VCaP (cell line): ENCODE data around the gene LMBR1.
"Not testable (repeated sequence)": the region's sequence is repeated elsewhere in the genome, so short reads cannot be mapped to it uniquely, and the experiment has no call there.

ENCODE experiments used
- H3K27ac ChIP-seq: fragments of 450-650 bp; 2 replicates; pipeline ENCODE4 v1.5.1; 2017
- TF ChIP-seq, protein P1 (sequence below): fragments of 450-650 bp; conservative IDR thresholded peaks from 2 replicates; pipeline ENCODE4 v1.5.1; 2017; ENCODE audit warnings: mild to moderate bottlenecking, moderate library complexity

The LMBR1 gene

DNA sequence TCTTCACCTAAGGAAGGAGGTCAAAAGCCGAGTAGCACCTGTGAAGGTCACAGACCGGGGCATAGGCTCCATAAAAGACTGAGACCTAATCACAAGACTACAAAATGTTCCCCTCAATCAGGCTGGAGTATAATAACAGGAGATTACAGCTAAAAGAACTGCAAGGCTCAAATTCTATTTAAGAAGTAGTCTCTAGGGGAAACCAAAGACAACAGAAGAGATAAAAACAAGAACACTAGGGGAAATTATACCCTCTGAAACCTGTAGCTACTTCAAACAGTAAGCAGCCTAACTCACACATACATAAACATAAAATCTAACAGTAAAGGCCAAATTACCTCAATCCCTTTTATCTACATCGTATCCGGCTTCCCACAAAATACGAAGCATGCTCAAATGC, 38.3 kb downstream of the LMBR1 start:
- H3K27ac ChIP-seq: no peak overlapping the region
- TF ChIP-seq, protein P1, sequence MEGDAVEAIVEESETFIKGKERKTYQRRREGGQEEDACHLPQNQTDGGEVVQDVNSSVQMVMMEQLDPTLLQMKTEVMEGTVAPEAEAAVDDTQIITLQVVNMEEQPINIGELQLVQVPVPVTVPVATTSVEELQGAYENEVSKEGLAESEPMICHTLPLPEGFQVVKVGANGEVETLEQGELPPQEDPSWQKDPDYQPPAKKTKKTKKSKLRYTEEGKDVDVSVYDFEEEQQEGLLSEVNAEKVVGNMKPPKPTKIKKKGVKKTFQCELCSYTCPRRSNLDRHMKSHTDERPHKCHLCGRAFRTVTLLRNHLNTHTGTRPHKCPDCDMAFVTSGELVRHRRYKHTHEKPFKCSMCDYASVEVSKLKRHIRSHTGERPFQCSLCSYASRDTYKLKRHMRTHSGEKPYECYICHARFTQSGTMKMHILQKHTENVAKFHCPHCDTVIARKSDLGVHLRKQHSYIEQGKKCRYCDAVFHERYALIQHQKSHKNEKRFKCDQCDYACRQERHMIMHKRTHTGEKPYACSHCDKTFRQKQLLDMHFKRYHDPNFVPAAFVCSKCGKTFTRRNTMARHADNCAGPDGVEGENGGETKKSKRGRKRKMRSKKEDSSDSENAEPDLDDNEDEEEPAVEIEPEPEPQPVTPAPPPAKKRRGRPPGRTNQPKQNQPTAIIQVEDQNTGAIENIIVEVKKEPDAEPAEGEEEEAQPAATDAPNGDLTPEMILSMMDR: no peak

DNA sequence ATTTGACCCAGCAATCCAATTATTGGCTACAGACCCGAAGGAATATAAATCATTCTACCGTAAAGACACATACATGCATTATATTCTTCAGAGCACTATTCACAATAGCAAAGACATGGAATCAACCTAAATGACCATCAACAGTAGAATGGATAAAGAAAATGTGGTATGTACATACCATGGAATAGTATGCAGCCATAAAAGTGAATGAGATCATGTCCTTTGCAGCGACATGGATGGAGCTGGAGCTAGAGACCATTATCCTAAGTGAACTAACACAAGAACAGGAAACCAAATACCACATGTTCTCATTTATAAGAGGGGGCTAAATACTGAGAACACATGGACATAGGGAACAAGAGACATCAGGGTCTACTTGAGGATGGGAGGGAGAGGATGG, 44.0 kb downstream of the LMBR1 start:
- TF ChIP-seq, protein P1: no peak
- H3K27ac ChIP-seq: no peak overlapping the region

DNA sequence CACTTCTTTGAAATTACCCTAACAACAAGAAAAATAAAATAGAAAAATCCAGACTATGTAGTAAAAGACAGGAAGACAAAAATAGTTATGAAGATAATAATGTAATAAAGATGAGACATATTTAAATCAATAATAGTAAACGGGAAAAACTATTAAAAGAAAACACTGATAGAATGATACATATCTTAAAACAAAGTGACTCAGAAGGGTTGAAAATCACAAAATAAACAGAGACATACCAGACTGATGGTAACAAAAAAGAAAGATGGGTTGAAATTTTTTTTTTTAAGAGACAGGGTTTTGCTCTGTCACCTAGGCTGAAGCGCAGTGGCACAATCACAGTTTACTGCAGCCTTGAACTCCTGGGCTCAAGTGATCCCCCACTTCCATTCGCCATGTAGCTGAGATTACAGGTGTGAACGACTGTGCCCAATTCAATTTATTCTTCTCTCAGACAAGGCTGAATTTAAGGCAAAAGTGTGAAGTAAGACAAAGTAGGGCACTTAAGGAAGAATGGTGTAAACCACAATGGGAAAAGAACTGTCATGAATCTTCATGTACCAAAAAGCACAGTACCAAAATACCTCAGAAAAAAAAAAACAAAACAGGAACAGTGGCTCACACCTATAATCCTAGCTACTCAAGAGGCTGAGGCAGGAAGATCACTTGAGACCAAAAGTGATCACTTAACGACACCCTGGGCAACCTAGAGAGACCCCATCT, 47.4 kb downstream of the LMBR1 start:
- TF ChIP-seq, protein P1: no peak
- H3K27ac ChIP-seq: no peak overlapping the region

DNA sequence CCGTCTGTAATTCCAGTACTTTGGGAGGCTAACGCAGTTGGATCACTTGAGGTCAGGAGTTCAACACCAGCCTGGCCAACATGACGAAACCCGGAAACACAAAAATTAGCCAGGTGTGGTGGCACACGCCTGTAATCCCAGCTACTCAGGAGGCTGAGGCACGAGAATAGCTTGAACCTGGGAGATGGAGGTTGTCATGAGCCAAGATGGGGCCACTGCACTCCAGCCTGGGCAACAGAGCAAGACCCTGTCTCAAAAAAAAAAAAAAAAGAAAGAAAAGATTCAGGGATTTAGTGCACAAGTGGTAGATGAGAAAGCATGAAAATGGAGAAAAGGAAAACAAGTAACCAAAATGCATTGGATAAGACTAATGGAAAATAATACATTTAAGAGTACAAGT, 49.4 kb downstream of the LMBR1 start:
- not testable (repeated sequence) for H3K27ac ChIP-seq

DNA sequence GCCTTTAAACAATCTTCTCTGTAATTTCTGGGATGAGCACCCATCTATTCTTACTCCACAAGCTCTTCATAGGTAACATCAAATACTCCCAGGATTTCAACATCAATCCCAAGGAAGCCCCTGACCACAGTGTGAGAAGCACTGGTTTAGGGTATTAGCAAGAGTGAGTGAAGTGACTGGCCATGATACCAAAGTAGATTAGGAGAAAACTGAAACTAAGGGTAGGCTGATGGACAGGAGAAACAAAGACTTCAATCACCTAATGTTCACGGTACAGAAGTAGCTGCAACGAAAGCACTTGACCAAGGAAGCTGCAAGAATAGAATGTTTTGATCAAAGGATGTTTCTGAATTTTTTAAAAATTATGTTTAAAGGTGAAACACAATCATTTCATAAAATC, 49.8 kb downstream of the LMBR1 start:
- no peak overlapping the region for H3K27ac ChIP-seq

DNA sequence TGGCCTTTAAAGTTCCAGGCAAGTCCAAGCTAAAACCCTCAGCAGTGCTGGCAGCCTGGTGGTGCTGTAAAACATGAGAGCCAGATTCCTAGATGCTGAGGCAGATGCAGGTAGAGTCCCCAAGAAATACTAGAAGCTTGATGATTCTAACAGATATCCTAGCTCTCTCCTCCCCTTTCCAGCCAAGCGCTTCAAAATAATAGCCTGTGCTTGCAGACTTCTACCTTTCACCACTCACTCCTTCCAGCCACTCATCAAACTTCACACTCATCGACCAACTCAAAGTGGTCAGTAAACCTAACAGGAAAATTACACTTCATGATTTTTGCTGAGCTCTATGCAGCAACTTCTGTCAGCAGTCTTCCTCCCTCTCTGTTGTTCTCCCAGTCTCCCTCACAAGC, 50.2 kb downstream of the LMBR1 start:
- TF ChIP-seq, protein P1: no peak
- no peak overlapping the region for H3K27ac ChIP-seq

More for the DNA sequence above, 49.8 kb downstream of the LMBR1 start:
- TF ChIP-seq, protein P1: no peak

DNA sequence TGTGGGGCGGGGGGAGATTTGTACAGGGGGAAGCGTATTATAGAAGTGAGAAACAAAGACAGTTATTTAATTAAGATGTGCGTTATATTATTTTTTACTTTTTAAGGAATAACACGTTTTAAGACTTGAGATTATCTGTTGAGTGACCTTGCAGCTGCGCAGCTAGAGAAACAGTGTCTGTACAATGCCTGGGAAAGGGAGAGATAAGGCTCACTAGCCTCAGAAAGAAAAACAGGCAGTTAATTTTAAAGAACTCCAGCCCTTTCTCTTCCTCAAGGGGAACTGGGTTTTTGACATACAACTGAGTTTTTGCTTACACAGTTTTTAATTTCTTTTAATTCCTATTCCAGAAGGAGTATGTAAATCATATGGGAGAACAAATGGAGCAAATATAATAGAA, 50.7 kb downstream of the LMBR1 start:
- no peak overlapping the region for H3K27ac ChIP-seq
- TF ChIP-seq, protein P1: no peak

DNA sequence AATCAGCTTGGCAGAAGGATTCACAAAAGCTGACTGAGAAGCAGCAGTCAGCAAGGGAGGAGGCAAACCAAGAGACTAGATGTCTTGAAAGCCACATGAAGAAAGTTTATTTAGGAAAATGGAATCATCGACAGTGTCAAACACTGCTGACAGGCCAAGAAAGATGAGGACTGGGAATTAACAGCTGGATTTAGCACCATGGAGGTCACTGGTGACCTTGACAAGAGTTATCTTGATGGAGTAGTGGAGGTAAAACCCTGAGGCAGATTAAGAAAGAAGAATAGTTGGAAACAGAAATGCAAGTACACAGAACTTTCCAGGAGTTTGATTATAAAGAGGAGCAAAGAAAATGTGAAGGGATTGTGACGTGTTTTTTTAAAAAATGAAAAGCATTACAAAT, 51.5 kb downstream of the LMBR1 start:
- TF ChIP-seq, protein P1: no peak
- H3K27ac ChIP-seq: 0 out of 2 replicates have a peak overlapping the region, but pooled peaks have one; percentile 5
